PC-3 (cell line): Measurements from ENCODE around the gene THSD8.

Experiments used
- CTCF ChIP-seq: fragments of 300-600 bp; sonication (generic); conservative IDR thresholded peaks from 2 replicates; pipeline ENCODE4 v1.5.1; 2017; ENCODE audit warnings: antibody characterized with exemption, low read depth, mild to moderate bottlenecking, low read length
- EZH2phosphoT487 ChIP-seq: fragments of 300-600 bp; sonication (generic); IDR thresholded peaks from 2 replicates; pipeline ENCODE4 v1.6.1; 2018; ENCODE audit warnings: mild to moderate bottlenecking, antibody characterized with exemption, low read length, borderline replicate concordance

- no peak for TF ChIP-seq CTCF
- TF ChIP-seq EZH2phosphoT487, result no peak
Measured at GRCh38 chr19:12837225-12837624, 35.4 kb downstream of the THSD8 start.
